Uterus (tissue), 4 donors: ENCODE results near the gene TFCP2L1. TPM values are rescaled to one million over a fixed set of nuclear protein-coding genes. Genes with fewer than 3 reads are reported as not detected.

ENCODE experiments used
- DNase-seq, 2 donors: peaks; one replicate each; pipeline ENCODE4 v3.0.0-alpha.2; 2019 to 2020
- H3K27ac ChIP-seq, 2 donors: fragments of 200-600 bp; sonication (generic); 1 replicate in 1 of 2; 2 replicates in 1 of 2; pipeline ENCODE4 v1.5.1; 2016 to 2018
- H3K27me3 ChIP-seq, 2 donors: fragments of 200-600 bp; sonication (generic); one replicate each; pipeline ENCODE4 v1.5.1; 2018 to 2019; ENCODE audit warnings: control low read depth in 1 of 2
- H3K36me3 ChIP-seq, 2 donors: fragments of 200-600 bp; sonication (generic); one replicate each; pipeline ENCODE4 v1.5.1; 2019; ENCODE audit warnings: control low read depth in 1 of 2
- H3K4me1 ChIP-seq, 2 donors: fragments of 200-600 bp; sonication (generic); one replicate each; pipeline ENCODE4 v1.5.1; 2018 to 2019; ENCODE audit warnings: control low read depth in 1 of 2
- H3K4me3 ChIP-seq, 2 donors: fragments of 200-600 bp; sonication (generic); 1 replicate in 1 of 2; 2 replicates in 1 of 2; pipeline ENCODE4 v1.5.1; 2018 to 2019; ENCODE audit warnings: mild to moderate bottlenecking in 1 of 2
- H3K9me3 ChIP-seq, 2 donors: fragments of 200-600 bp; sonication (generic); one replicate each; pipeline ENCODE4 v1.5.1; 2019; ENCODE audit warnings: control low read depth in 1 of 2
- POLR2A ChIP-seq, 2 donors: fragments of 450-650 bp; IDR thresholded peaks; one replicate each; pipeline ENCODE4 v1.6.1; 2016; ENCODE audit warnings: antibody characterized with exemption in 2 of 2, mild to moderate bottlenecking in 1 of 2, moderate library complexity in 1 of 2
- intact Hi-C: fragments of 100-400 bp; cut with DNase I; formaldehyde crosslinking; loops from one replicate; pipeline ENCODE4 v1.15.1; 2023; ENCODE audit warnings: low total_unique reads
- total RNA-seq, 4 donors: library from RNA; depleted of rRNA in 3 of 4; stranded (reverse); fragments of >200 nt in 3 of 4; gene quantifications; one replicate each; pipeline versions ENCODE4 v1.1.0 to v1.2.4, GENCODE V29; 2014 to 2023
- TF ChIP-seq, protein P1 (sequence below), 4 experiments: fragments of 200-600 bp in 2 of 4; fragments of 450-650 bp in 2 of 4; sonication (generic) in 2 of 4; IDR thresholded peaks; one replicate each; pipeline ENCODE4 v1.5.1; 2016 to 2019; ENCODE audit warnings: antibody characterized with exemption in 4 of 4, mild to moderate bottlenecking in 2 of 4, moderate library complexity in 1 of 4
- donor health status: DM: yes; HTN: yes; CAD: no.

The TFCP2L1 gene
- total RNA-seq, 4 donors from 2014 or later: under 0.01 to 6.2 (median 2.1) TPM

DNA sequence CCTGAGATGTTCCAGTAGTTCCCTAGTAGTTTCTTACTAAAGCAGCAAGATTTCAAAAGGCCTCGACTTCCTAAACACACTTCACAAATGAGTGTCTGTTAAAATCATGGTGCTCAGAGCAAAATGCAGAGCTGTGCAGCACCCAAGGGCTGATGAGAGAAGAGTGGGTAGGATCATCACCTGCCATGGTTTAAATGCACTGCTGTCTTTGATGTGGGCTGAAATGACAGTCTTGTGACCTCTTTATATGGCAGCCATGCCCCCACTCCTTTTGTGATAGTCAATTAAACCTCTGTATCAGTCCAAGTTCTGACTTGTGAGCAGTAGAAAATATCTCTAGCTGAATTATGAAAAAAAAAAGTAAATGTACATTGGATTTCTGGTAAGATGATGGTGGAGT is 107.1 kb downstream of the TFCP2L1 start:
- Histone ChIP-seq H3K9me3 (no peaks in the 10 kb centered on the region), H3K27me3 (no peaks in the 10 kb centered on the region), H3K4me1 (no peaks in the 10 kb centered on the region), H3K27ac (no peak overlapping the region), H3K36me3 (no peaks in the 10 kb centered on the region), H3K4me3 (no peak overlapping the region)
- TF ChIP-seq, protein P1, sequence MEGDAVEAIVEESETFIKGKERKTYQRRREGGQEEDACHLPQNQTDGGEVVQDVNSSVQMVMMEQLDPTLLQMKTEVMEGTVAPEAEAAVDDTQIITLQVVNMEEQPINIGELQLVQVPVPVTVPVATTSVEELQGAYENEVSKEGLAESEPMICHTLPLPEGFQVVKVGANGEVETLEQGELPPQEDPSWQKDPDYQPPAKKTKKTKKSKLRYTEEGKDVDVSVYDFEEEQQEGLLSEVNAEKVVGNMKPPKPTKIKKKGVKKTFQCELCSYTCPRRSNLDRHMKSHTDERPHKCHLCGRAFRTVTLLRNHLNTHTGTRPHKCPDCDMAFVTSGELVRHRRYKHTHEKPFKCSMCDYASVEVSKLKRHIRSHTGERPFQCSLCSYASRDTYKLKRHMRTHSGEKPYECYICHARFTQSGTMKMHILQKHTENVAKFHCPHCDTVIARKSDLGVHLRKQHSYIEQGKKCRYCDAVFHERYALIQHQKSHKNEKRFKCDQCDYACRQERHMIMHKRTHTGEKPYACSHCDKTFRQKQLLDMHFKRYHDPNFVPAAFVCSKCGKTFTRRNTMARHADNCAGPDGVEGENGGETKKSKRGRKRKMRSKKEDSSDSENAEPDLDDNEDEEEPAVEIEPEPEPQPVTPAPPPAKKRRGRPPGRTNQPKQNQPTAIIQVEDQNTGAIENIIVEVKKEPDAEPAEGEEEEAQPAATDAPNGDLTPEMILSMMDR (IDR thresholded peaks at IDR 0.05): no peak
- no peak for TF ChIP-seq POLR2A (IDR thresholded peaks at IDR 0.05)
- no peak for DNase-seq
- intact Hi-C loops: no loop called here

DNA sequence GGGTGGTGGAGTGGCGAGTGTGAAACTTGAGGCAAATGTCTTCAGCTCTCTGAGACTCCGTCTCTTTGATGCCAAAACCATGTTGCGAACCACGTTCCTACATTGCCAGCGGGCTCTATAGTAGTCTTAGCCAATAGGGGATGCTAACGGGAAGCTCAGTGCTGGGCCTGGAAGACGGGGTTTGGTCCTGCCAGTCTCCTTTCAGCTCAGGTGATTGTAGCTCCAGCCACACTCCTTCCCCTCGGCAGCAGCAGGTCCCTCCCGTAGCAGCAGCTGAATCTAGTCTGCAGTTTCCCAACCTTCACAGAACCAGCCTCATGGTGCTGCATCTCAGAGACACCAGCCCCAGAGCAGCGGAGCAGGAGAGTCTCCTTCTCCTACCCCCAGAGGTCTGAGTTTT is 109.7 kb downstream of the TFCP2L1 start:
- H3K36me3 ChIP-seq: no peaks in the 10 kb centered on the region
- TF ChIP-seq POLR2A (IDR thresholded peaks at IDR 0.05): no peak
- TF ChIP-seq, protein P1 (IDR thresholded peaks at IDR 0.05): no peak
- no peaks in the 10 kb centered on the region for H3K4me1 ChIP-seq
- no peaks in the 10 kb centered on the region for H3K9me3 ChIP-seq
- no peak overlapping the region for H3K4me3 ChIP-seq
- intact Hi-C loops: no loop called here
- no peak for DNase-seq
- H3K27ac ChIP-seq: no peak overlapping the region
- no peaks in the 10 kb centered on the region for H3K27me3 ChIP-seq

DNA sequence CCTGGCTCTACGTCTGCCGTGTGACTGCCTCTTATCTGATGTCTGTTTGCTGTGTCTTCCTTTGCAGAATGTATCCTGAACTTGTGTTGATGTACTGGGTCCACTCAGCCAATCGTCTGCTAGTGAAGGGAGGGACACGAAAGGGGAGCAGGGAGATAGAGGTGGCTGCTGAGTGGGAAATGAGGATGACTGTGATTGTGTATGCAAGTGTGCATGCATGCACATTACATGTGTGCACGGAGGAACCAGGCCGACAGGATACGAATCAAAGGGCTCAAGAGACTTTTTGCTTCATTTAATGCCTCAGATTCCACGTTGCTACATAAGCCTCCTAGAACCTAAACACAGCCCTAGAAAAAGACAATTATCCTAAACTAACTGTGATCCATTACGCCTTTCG is 111.2 kb downstream of the TFCP2L1 start:
- H3K36me3 ChIP-seq: no peaks in the 10 kb centered on the region
- TF ChIP-seq, protein P1 (IDR thresholded peaks at IDR 0.05): no peak
- TF ChIP-seq POLR2A (IDR thresholded peaks at IDR 0.05): no peak
- no peaks in the 10 kb centered on the region for H3K4me1 ChIP-seq
- no peak overlapping the region for H3K4me3 ChIP-seq
- H3K9me3 ChIP-seq: no peaks in the 10 kb centered on the region
- no peak overlapping the region for H3K27ac ChIP-seq
- H3K27me3 ChIP-seq: no peaks in the 10 kb centered on the region
- intact Hi-C loops: no loop called here
- DNase-seq: no peak

DNA sequence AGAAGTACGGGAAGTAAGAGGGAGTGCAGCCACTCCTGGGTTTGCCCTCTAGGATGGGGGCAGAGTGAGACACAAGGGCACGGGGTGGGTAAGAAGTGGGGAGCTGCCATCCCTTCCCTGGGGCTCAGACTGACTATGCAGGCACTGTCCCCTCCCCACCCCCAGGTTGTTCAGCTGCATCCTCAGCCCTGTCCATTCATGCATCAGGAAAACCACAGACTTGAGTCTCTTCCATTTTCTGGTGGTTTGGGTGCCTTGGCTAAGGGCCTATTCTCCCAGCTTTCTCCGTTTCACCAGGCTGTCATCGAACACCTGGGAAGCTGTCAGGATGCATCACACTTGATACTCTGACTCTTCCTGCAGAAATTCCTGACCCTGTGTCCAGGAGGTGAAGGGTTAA is 111.9 kb downstream of the TFCP2L1 start:
- Histone ChIP-seq H3K4me3 (no peak overlapping the region), H3K9me3 (no peaks in the 10 kb centered on the region), H3K4me1 (no peaks in the 10 kb centered on the region), H3K27me3 (no peaks in the 10 kb centered on the region), H3K36me3 (no peaks in the 10 kb centered on the region), H3K27ac (no peak overlapping the region)
- DNase-seq: no peak
- TF ChIP-seq, protein P1 (IDR thresholded peaks at IDR 0.05): no peak
- no peak for TF ChIP-seq POLR2A (IDR thresholded peaks at IDR 0.05)
- intact Hi-C loops: no loop called here

DNA sequence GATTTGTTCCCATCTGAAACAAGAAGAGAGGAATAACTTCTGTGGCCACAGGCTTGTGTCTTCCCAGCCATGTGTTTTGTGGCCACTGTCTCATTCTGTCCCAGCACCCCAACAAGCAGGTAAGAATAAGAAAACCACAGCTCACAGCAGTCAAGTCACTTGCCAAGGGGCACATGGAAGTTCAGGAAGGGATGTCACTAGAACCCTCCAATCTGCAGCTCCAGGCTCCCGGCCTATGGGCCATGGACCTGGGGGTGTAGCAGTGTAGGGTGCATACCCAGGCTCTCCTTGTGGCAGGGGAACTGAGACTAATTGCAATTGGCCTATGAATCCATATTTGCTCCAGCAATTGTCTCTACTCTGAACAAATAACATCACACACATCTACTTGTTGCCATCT is 112.5 kb downstream of the TFCP2L1 start:
- Histone ChIP-seq H3K36me3 (no peaks in the 10 kb centered on the region), H3K4me1 (no peaks in the 10 kb centered on the region), H3K9me3 (no peaks in the 10 kb centered on the region), H3K4me3 (no peak overlapping the region), H3K27ac (no peak overlapping the region), H3K27me3 (no peaks in the 10 kb centered on the region)
- intact Hi-C loops: no loop called here
- no peak for TF ChIP-seq POLR2A (IDR thresholded peaks at IDR 0.05)
- TF ChIP-seq, protein P1 (IDR thresholded peaks at IDR 0.05): no peak
- DNase-seq: no peak
